GM18508 (cell line): ENCODE results near the gene S100PBP.
"Not testable (repeated sequence)": the region's sequence is repeated elsewhere in the genome, so short reads cannot be mapped to it uniquely, and the experiment has no call there.

ENCODE experiments used
- ATAC-seq: cut with Tn5 transposase; IDR thresholded peaks from one replicate; pipeline ENCODE4 v1.9.1; 2021; ENCODE audit warnings: moderate number of reproducible peaks; ENCODE audit not compliant: insufficient read depth, unreplicated experiment

The S100PBP gene

GRCh38 chr1:32897082-32898049 is 79.9 kb downstream of the S100PBP start:
- ATAC-seq: no peak

- ATAC-seq: no peak
Measured at GRCh38 chr1:32898056-32898455, 80.6 kb downstream of the S100PBP start.

DNA sequence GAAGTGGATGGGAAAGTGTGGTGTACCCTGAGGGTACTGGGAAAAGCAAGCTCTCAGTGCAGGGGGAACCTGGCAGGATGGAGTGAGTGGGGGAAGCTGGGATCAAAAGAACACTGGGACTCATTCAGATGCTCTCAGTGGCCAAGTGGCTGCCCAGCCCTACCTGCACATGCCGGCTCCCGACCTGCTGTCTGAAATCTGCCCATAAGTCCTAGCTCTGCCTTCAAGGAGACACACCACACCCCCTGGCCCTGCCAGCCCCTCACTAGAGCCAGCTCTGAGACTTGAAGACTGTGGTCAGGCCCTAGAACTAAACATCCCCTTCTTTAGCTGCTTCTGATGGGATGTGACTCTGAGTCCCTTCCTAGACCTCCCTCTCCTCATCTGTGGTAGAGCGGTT is 81.5 kb downstream of the S100PBP start:
- no peak for ATAC-seq

GRCh38 chr1:32899586-32900296 is 82.3 kb downstream of the S100PBP start:
- no peak for ATAC-seq

GRCh38 chr1:32900371-32900955 is 83.0 kb downstream of the S100PBP start:
- ATAC-seq: no peak

DNA sequence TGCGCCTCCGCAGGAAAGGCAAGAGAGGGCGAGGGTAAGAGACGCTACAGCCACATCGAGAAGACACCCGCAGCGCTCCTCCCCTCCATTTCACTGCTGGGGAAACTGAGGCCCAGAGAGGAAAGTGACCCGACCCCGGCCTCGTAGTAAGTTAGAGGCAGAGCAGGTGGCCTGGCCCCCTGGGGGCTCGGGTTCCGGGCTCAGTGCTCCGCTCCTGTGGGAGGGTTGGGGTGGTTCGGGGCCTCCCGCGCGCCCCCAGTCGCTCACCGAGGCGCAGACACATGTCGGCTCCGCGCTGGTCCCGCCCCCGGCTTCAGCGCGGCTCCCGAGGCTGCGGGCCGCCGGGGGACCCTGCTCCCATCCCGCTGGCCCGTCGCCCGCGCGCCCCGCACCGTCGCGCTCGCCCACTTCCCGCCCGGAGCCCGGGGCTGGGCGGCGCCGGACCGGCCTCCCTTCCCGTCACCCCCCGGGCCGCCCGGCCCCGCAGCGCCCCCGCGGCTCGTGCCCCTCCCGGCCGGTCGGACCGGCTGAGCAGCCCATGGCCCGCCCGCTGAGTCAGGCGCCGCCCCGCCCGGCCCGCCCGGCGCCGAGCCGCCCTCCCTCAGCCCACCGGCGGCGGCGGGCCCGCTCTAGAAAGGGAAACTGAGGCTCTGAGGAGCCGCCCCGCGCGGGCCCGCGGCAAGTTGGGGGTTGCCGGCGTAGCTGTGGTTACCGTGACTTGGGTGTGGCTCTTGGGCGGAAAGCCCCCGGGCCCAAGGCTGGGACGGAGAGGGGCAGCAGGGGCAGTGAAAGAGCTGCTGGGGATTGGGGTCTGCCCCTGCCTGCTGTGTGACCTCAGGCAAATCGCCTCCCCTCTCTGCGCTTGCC is 83.7 kb downstream of the S100PBP start, which contains the start of gene TMEM54:
TMEM54 (minus strand) TSS at position 434 of the 867 bp plus-strand sequence; CDS start at position 283, 151 bp downstream.
- ATAC-seq: no peak

DNA sequence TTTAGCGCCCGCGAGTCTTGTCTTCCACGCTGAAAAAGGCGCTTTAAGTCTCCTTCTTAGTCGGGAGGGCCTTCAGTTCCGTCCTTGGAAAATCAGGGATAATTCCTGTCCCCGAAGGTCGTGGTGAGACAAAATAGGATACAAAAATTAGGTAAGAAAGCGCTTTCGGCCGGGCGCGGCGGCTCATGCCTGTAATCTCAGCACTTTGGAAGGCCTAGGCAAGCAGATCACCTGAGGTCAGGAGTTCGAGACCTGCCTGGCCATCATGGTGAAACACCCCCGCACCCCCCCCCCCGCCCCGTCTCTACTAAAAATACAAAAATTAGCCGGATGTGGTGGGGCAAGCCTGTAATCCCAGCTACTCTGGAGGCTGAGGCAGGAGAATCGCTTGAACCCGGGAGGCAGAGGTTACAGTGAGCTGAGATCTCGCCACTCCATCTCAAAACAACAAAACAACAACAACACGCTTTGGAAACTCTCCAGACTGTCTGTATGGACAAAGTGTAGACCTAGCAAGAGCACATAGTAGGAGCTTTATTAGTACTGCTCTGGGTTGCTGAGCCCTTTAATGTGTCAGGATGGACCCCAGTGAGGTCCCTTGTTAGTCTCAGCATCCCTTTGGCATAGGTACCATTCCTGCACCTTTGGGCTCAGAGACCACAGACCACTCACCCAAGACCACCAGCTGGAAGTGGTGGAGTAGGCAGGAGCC is 84.5 kb downstream of the S100PBP start:
- no peak for ATAC-seq

DNA sequence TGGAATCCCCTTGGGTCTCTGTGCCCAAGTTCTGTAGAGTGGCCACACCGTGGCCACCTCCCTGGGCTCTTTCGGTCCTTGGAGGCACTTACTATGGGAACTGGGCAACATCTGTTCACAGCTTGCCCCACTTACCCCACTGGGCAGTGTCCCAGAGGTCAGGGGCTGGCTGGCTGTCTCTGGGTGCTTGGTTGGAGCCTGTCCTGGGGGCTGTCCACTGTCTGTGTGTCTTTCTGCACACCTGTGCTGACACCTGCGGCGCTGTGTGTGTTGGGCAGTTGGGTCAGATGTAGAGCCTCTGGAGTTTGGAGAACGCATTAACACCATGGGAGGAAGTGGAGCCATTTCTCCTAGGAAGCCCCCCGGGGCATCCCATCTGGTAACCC is 85.1 kb downstream of the S100PBP start:
- no peak for ATAC-seq

DNA sequence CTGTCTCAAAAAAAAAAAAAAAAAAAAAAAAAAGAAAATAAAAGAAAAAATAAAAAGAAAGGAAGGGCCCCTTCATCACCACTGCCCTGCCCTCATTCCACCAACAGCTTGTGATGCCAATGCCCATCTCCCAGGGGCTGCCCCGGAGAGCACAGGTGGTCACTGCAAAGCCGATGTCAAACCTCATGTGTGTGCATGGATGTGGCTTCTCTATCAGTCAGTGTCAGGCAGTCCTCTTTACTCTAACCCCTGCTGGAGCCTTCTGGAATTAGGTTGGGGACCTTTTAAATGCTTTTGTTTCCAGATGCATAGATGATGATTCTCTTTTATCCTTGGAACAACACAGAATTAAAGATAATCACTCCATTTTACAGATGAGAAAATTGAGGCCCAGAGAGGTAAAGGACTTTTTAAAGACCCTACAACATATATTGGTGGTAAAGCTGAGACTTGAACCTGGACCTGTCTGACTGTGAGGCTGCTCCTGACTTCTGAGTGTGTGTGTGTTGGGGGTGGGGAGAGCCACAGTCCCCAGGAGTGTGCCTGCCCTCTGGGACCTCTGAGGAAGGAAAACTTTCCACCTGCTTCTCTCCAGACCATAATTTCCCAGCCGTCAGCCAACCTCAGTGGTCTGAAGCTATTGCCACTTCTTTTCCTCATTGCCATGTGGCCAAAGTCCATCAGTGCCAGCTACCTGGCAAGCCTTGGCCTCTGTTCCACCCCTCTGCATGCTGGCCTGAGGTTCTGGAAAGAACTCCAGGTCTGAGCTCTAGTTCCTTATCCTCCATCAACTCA is 86.7 kb downstream of the S100PBP start:
- ATAC-seq: no peak

GRCh38 chr1:32904797-32905196 is 87.3 kb downstream of the S100PBP start:
- ATAC-seq: no peak

- not testable (repeated sequence) for ATAC-seq
Measured at GRCh38 chr1:32905588-32905987, 88.1 kb downstream of the S100PBP start.

DNA sequence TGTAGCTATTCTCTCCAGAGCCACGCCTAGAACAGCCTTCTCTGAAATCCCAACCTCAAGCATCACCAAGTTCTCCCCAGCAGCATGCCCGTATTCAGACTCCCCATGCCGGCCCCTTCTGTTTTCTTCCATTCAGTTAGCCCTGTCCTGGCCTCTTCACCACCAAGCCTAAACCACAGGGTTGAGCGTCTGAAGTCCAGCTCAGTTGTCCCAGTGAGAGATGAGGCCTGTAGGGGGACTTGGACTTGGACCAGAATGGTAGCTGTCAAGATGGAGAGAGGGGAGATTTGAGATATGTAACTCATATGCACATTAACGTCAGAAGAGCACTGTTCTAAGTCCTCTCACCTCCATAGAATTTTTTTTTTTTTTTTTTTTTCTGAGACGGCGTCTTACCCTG is 89.2 kb downstream of the S100PBP start:
- ATAC-seq: no peak

DNA sequence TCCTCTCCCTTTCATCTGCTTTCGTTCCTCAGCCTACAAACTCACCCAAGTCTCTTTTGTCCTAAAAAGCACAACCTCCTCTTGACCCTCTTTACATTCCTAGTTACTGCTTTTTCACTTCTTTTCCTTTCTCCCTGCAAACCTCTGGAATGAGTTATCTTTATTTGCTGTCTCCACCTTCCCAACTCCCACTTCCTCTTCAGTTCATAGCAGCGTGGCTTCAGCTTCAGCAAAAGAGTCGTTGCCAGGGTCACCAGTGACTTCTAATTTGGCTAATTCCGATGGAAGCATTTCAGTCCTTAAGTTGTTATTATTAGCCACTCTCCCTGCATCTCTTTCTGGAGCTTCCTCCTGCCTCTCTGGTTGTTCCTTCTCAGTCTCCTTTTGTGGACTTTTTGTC is 90.0 kb downstream of the S100PBP start:
- ATAC-seq: no peak
